Measurements from ENCODE around the gene EPSTI1. TPM values are rescaled to one million over a fixed set of nuclear protein-coding genes. Genes with fewer than 3 reads are reported as not detected.

EPSTI1 gene
- total RNA-seq, 4 donors from 2014 or later: 3.8 to 12.8 (median 6.0) TPM

DNA sequence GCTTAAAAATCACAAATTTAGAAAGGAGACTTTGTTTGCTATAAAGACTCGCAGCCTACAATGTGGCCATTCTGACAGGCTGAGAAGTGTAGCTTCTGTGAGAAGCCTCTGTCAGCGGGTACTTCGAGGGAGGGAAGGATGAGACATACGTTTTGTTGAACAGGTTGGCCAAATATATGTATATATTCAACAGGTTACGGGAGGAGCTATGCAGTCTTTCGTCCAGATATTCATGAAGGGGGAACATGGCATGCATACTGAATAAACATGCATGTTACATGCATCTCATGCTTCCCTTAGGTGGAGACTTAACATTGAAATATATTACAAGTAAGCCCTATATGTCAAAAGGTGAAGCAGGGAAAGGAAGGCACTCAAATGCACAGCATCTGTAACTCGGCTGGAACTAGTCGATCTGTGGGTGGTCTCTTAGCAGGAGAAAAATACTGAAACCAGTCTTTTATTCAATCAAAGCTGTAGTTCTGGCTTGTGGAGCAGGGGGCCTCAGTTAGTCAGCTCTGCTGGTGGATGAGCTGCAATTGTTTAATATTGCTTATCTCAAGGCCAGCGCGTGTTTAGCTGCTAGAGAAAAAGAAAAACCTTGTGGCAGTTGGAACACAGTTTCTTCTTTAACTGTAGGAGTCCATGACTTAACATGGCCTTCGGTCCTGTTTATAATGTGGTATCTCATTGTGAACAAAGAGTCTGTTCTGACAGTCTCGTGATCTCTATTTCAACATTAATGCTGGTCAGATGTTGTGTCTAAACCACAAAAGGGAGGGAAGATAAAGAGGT is 116.4 kb downstream of the EPSTI1 start:
- Histone ChIP-seq H3K4me3 (replicated peaks in 1 of 3) (no peak overlapping the region), H3K4me1 (peaks cover 0 to 6% of the 10 kb centered on the region in 2 donors), H3K9me3 (no peaks in the 10 kb centered on the region), H3K27ac (no peak overlapping the region), H3K27me3 (no peaks in the 10 kb centered on the region), H3K36me3 (no peaks in the 10 kb centered on the region)
- intact Hi-C loops (cut with DNase I): no loop called here
- WGBS, 2 donors: 66 to 75% methylated on average over 12 of the region's 12 CpGs
- TF ChIP-seq, protein P1, sequence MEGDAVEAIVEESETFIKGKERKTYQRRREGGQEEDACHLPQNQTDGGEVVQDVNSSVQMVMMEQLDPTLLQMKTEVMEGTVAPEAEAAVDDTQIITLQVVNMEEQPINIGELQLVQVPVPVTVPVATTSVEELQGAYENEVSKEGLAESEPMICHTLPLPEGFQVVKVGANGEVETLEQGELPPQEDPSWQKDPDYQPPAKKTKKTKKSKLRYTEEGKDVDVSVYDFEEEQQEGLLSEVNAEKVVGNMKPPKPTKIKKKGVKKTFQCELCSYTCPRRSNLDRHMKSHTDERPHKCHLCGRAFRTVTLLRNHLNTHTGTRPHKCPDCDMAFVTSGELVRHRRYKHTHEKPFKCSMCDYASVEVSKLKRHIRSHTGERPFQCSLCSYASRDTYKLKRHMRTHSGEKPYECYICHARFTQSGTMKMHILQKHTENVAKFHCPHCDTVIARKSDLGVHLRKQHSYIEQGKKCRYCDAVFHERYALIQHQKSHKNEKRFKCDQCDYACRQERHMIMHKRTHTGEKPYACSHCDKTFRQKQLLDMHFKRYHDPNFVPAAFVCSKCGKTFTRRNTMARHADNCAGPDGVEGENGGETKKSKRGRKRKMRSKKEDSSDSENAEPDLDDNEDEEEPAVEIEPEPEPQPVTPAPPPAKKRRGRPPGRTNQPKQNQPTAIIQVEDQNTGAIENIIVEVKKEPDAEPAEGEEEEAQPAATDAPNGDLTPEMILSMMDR (IDR thresholded peaks at IDR 0.05): no peak
- DNase-seq: no peak

- Histone ChIP-seq H3K9me3 (no peaks in the 10 kb centered on the region), H3K4me3 (replicated peaks in 1 of 3) (no peak overlapping the region), H3K36me3 (no peaks in the 10 kb centered on the region), H3K27me3 (no peaks in the 10 kb centered on the region), H3K27ac (no peak overlapping the region), H3K4me1 (no peaks in the 10 kb centered on the region)
- no peak for TF ChIP-seq POLR2A (IDR thresholded peaks at IDR 0.05)
- TF ChIP-seq, protein P1 (IDR thresholded peaks at IDR 0.05): no peak
- no peak for DNase-seq
- 89 to 91% methylated on average over 2 of the region's 2 CpGs for WGBS, 2 donors
- intact Hi-C loops (cut with DNase I): no loop called here
Observed at GRCh38 chr13:42874221-42874620, 117.8 kb downstream of the EPSTI1 start.

DNA sequence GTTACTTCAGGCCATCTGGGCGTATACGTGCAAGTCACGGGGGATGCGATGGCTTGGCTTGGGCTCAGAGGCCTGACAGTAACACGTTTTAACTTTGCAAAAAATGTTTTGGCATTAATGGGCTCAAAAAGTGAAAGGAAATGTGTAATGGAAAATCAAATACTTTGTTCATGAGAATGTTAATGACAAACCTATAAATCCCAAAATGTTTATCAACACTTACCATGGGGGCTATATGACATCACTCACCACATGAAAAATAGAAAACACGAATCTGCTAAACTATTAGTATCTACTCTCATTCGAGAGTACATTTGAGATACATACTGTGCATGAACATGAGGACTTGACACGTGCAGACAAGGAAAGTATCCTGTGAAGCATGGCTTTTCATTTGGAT is 119.0 kb downstream of the EPSTI1 start:
- no peaks in the 10 kb centered on the region for H3K27me3 ChIP-seq
- H3K4me3 ChIP-seq (replicated peaks in 1 of 3): no peak overlapping the region
- H3K9me3 ChIP-seq: no peaks in the 10 kb centered on the region
- WGBS, 2 donors: 84 to 88% methylated on average over 8 of the region's 8 CpGs
- no peak overlapping the region for H3K27ac ChIP-seq
- TF ChIP-seq, protein P1 (IDR thresholded peaks at IDR 0.05): no peak
- no peak for TF ChIP-seq POLR2A (IDR thresholded peaks at IDR 0.05)
- no peaks in the 10 kb centered on the region for H3K4me1 ChIP-seq
- intact Hi-C loops (cut with DNase I): no loop called here
- H3K36me3 ChIP-seq: no peaks in the 10 kb centered on the region
- no peak for DNase-seq

- WGBS, 2 donors: 81 to 86% methylated on average over 4 of the region's 4 CpGs
- H3K4me1 ChIP-seq: no peaks in the 10 kb centered on the region
- intact Hi-C loops (cut with DNase I): no loop called here
- no peak overlapping the region for H3K4me3 ChIP-seq (replicated peaks in 1 of 3)
- DNase-seq: no peak
- TF ChIP-seq POLR2A (IDR thresholded peaks at IDR 0.05): no peak
- TF ChIP-seq, protein P1 (IDR thresholded peaks at IDR 0.05): no peak
- no peaks in the 10 kb centered on the region for H3K27me3 ChIP-seq
- no peaks in the 10 kb centered on the region for H3K36me3 ChIP-seq
- no peaks in the 10 kb centered on the region for H3K9me3 ChIP-seq
- no peak overlapping the region for H3K27ac ChIP-seq
Observed at GRCh38 chr13:42867232-42867631, 124.8 kb downstream of the EPSTI1 start.

- intact Hi-C loops (cut with DNase I): no loop called here
- H3K36me3 ChIP-seq: no peaks in the 10 kb centered on the region
- 62 to 90% methylated on average over 2 of the region's 2 CpGs for WGBS, 2 donors
Observed at GRCh38 chr13:42865768-42866102, 126.3 kb downstream of the EPSTI1 start.

More at GRCh38 chr13:42865768-42866102, 126.3 kb downstream of the EPSTI1 start:
- Histone ChIP-seq H3K9me3 (no peaks in the 10 kb centered on the region), H3K4me1 (no peaks in the 10 kb centered on the region), H3K27ac (no peak overlapping the region), H3K27me3 (no peaks in the 10 kb centered on the region), H3K4me3 (replicated peaks in 1 of 3) (no peak overlapping the region)
- no peak for DNase-seq
- TF ChIP-seq, protein P1 (IDR thresholded peaks at IDR 0.05): no peak
- TF ChIP-seq POLR2A (IDR thresholded peaks at IDR 0.05): no peak
